H9 (cell line): ENCODE measurements around the gene GPR146. TPM values are rescaled to one million over a fixed set of nuclear protein-coding genes. Genes with fewer than 3 reads are reported as not detected.
A peak's percentile ranks its signal among the peaks of the same experiment; 100 is the strongest.

Experiments
- DNase-seq: peaks from one replicate; pipeline ENCODE4 v3.0.0-alpha.2; 2017
- H2AFZ ChIP-seq: one replicate; pipeline ENCODE4 v1.6.1; 2013; ENCODE audit warnings: mild to moderate bottlenecking, low read length, control low read depth, moderate library complexity
- H2AK5ac ChIP-seq: 2 replicates; pipeline ENCODE4 v1.6.1; 2013; ENCODE audit warnings: low read length, control low read depth, mixed read lengths; ENCODE audit not compliant: insufficient read length
- H2BK120ac ChIP-seq: one replicate; pipeline ENCODE4 v1.6.1; 2013; ENCODE audit warnings: low read depth, mild to moderate bottlenecking, low read length, control low read depth, inconsistent platforms; ENCODE audit not compliant: poor library complexity, severe bottlenecking
- H2BK12ac ChIP-seq: 2 replicates; pipeline ENCODE4 v1.6.1; 2013; ENCODE audit warnings: low read length, control low read depth, mixed read lengths, low read depth; ENCODE audit not compliant: insufficient read length
- H2BK15ac ChIP-seq: 2 replicates; pipeline ENCODE4 v1.6.1; 2013; ENCODE audit warnings: low read depth, low read length, control low read depth
- H2BK20ac ChIP-seq: one replicate; pipeline ENCODE4 v1.6.1; 2013; ENCODE audit warnings: low read depth, mild to moderate bottlenecking, low read length, control low read depth, inconsistent platforms; ENCODE audit not compliant: poor library complexity, severe bottlenecking
- H2BK5ac ChIP-seq: 2 replicates; pipeline ENCODE4 v1.6.1; 2013; ENCODE audit warnings: low read length, control low read depth, mixed read lengths; ENCODE audit not compliant: insufficient read length
- H3K14ac ChIP-seq: 2 replicates; pipeline ENCODE4 v1.6.1; 2013; ENCODE audit warnings: low read length, control low read depth; ENCODE audit not compliant: insufficient read depth
- H3K18ac ChIP-seq: 2 replicates; pipeline ENCODE4 v1.6.1; 2013; ENCODE audit warnings: low read depth, mild to moderate bottlenecking, mixed read lengths, low read length, control low read depth; ENCODE audit not compliant: insufficient read length
- H3K23ac ChIP-seq: 2 replicates; pipeline ENCODE4 v1.6.1; 2013; ENCODE audit warnings: low read length, control low read depth, mixed read lengths, low read depth; ENCODE audit not compliant: insufficient read length
- H3K23me2 ChIP-seq: 2 replicates; pipeline ENCODE4 v1.6.1; 2013; ENCODE audit warnings: low read depth, mild to moderate bottlenecking, mixed read lengths, low read length, control low read depth; ENCODE audit not compliant: insufficient read length, poor library complexity, severe bottlenecking
- H3K27ac ChIP-seq: 2 replicates; pipeline ENCODE4 v1.5.1; 2013; ENCODE audit warnings: low read length, control low read depth, mixed read lengths, low read depth; ENCODE audit not compliant: insufficient read length
- H3K27me3 ChIP-seq: 2 replicates; pipeline ENCODE4 v1.6.1; 2013; ENCODE audit warnings: low read length, control low read depth, inconsistent platforms; ENCODE audit not compliant: insufficient read depth
- H3K4ac ChIP-seq: 2 replicates; pipeline ENCODE4 v1.6.1; 2013; ENCODE audit warnings: low read depth, mild to moderate bottlenecking, control low read depth, inconsistent platforms, low read length, moderate library complexity
- H3K4me1 ChIP-seq: 2 replicates; pipeline ENCODE4 v1.6.1; 2013; ENCODE audit warnings: low read length, control low read depth, inconsistent platforms; ENCODE audit not compliant: insufficient read depth
- H3K4me2 ChIP-seq: 2 replicates; pipeline ENCODE4 v1.6.1; 2013; ENCODE audit warnings: low read length, control low read depth, mixed read lengths; ENCODE audit not compliant: insufficient read length, insufficient read depth
- H3K56ac ChIP-seq: 2 replicates; pipeline ENCODE4 v1.6.1; 2013; ENCODE audit warnings: low read depth, mild to moderate bottlenecking, mixed read lengths, low read length, control low read depth; ENCODE audit not compliant: insufficient read length
- H3K79me1 ChIP-seq: 2 replicates; pipeline ENCODE4 v1.6.1; 2013; ENCODE audit warnings: low read depth, mild to moderate bottlenecking, moderate library complexity, low read length, control low read depth, inconsistent platforms; ENCODE audit not compliant: insufficient read depth, poor library complexity, severe bottlenecking
- H3K79me2 ChIP-seq: 2 replicates; pipeline ENCODE4 v1.6.1; 2013; ENCODE audit warnings: low read length, control low read depth, inconsistent platforms; ENCODE audit not compliant: insufficient read depth
- H3K9ac ChIP-seq: 2 replicates; pipeline ENCODE4 v1.6.1; 2013; ENCODE audit warnings: low read length, control low read depth, mixed read lengths; ENCODE audit not compliant: insufficient read length; ENCODE audit errors: extremely low read depth
- H3K9me3 ChIP-seq: one replicate; pipeline ENCODE4 v1.6.1; 2013; ENCODE audit warnings: low read depth, low read length, inconsistent platforms; ENCODE audit not compliant: control insufficient read depth
- H3T11ph ChIP-seq: one replicate; pipeline ENCODE4 v1.6.1; 2013; ENCODE audit warnings: mild to moderate bottlenecking, low read length, control low read depth, inconsistent platforms
- H4K20me1 ChIP-seq: one replicate; pipeline ENCODE4 v1.6.1; 2013; ENCODE audit not compliant: control insufficient read depth, insufficient read length, insufficient read depth
- H4K5ac ChIP-seq: 2 replicates; pipeline ENCODE4 v1.6.1; 2013; ENCODE audit warnings: low read depth, mild to moderate bottlenecking, mixed read lengths, low read length, control low read depth; ENCODE audit not compliant: insufficient read length
- H4K8ac ChIP-seq: replicated peaks from 2 replicates; pipeline ENCODE4 v1.6.1; 2013; ENCODE audit warnings: low read length, control low read depth, mixed read lengths, low read depth; ENCODE audit not compliant: insufficient read length
- H4K91ac ChIP-seq: 2 replicates; pipeline ENCODE4 v1.6.1; 2013; ENCODE audit warnings: low read depth, mild to moderate bottlenecking, moderate library complexity, mixed read lengths, low read length, control low read depth; ENCODE audit not compliant: insufficient read length
- H3K27ac Mint-ChIP-seq, 3 experiments: 2 replicates in 2 of 3; 3 replicates in 1 of 3; pipeline ENCODE4 v1.8.0; 2020 to 2021; ENCODE audit warnings: mixed read lengths in 3 of 3, mild to moderate bottlenecking in 1 of 3, moderate library complexity in 1 of 3
- H3K27me3 Mint-ChIP-seq: 2 replicates; pipeline ENCODE4 v1.8.0; 2021; ENCODE audit warnings: low read depth, mild to moderate bottlenecking, moderate library complexity, mixed read lengths
- H3K36me3 Mint-ChIP-seq, 3 experiments: 2 replicates in 2 of 3; 3 replicates in 1 of 3; pipeline ENCODE4 v1.8.0; 2020 to 2021; ENCODE audit warnings: low read depth in 3 of 3, mixed read lengths in 3 of 3; ENCODE audit not compliant: insufficient read depth in 1 of 3
- H3K4me1 Mint-ChIP-seq, 2 experiments: 2 replicates each; pipeline ENCODE4 v1.8.0; 2020; ENCODE audit warnings: mixed read lengths in 2 of 2
- H3K4me3 Mint-ChIP-seq, 2 experiments: 2 replicates in 1 of 2; 3 replicates in 1 of 2; pipeline ENCODE4 v1.8.0; 2020 to 2021; ENCODE audit warnings: mild to moderate bottlenecking in 2 of 2, mixed read lengths in 2 of 2, moderate library complexity in 1 of 2
- H3K9me3 Mint-ChIP-seq, 2 experiments: 2 replicates in 1 of 2; 3 replicates in 1 of 2; pipeline ENCODE4 v1.8.0; 2020; ENCODE audit warnings: mild to moderate bottlenecking in 2 of 2, mixed read lengths in 2 of 2, moderate library complexity in 1 of 2
- WGBS: extraction: QIAGEN DNeasy Blood & Tissue Kit; methylation state at CpG from one replicate; pipeline ENCODE4 v1.1.7; 2013; ENCODE audit warnings: missing lambda C conversion rate, low lambda C conversion rate, mixed read lengths; ENCODE audit not compliant: insufficient read length; ENCODE audit errors: extremely low coverage; 5-methylcytosine and 5-hydroxymethylcytosine counted together
- total RNA-seq: library from RNA; stranded (reverse); gene quantifications from 2 replicates; pipeline ENCODE4 v1.2.1, GENCODE V29; 2021
- TF ChIP-seq, protein P1 (sequence below): fragments of 200-600 bp; sonication (generic); conservative IDR thresholded peaks from 3 replicates; pipeline ENCODE4 v1.8.0; 2021; ENCODE audit warnings: antibody characterized with exemption, mild to moderate bottlenecking

GPR146 gene
- total RNA-seq, 1 experiment from 2014 or later: 1.4 TPM

DNA sequence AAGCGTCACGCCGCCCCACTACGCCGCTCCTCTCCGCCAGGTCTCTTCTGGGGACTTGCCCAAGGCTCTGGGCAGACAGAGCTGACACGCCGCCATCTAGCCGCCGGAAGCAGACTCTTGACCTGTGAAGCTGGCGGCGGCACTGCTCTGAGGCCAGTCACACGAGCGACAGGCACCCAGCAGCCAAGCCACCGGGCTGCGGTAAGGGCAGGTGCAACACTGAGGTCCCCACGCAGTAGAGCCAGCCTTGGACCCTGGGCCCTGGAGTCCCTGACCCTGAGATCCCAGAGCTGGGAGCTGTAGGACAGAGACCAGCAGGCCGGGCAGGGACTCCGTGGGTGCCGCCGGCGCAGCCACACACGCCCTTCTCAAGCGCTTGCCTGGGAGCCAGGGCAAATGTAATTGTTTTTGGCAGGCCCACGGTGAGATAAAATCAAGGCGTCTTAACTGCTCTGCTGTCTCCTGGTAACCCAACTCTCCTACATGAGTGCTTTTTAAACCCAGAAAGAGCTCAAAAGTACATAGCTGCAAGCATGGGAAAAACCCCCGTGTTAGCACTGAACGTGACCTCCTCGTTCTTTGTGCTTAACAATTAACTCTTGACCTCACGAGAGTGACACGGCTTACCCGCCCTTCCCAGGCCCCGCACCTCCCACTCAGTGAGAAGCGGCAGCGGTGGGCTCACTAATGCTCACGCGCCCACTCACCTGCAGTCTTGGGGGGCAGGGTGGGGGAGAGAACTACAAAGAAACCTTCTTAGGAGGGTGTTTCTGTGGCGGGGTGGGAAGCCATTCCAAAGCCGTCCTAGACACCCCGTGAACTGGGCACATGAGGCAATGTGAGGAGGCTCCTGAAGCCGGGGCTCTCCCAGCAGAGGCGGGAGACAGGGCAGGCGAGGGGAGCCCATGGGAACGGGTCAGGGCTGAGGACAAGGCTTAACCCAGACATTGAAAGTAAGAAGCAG lies 52.1 kb downstream of the GPR146 start:
- Histone ChIP-seq H2AK5ac (no peak overlapping the region), H2BK12ac (no peak overlapping the region), H3K23ac (no peak overlapping the region), H3K56ac (no peak overlapping the region), H3T11ph (no peak overlapping the region), H3K4ac (no peak overlapping the region), H2BK15ac (no peak overlapping the region), H3K79me2 (peaks cover 3% of the 10 kb centered on the region; the same call in 1 of the 2 replicates), H2AFZ (no peak overlapping the region), H2BK20ac (no peak overlapping the region), H4K91ac (peak overlapping the region; percentile 18), H4K5ac (no peak overlapping the region), H3K23me2 (no peaks in the 10 kb centered on the region), H3K18ac (no peak overlapping the region), H2BK120ac (no peak overlapping the region), H2BK5ac (no peak overlapping the region), H3K4me1 (no peaks in the 10 kb centered on the region), H4K20me1 (peaks cover 9% of the 10 kb centered on the region), H3K27ac (no peak overlapping the region), H3K79me1 (peaks cover 7% of the 10 kb centered on the region), H3K9me3 (no peaks in the 10 kb centered on the region), H4K8ac (no peak overlapping the region), H3K14ac (no peak overlapping the region), H3K9ac (no peak overlapping the region), H3K4me2 (no peak overlapping the region), H3K27me3 (no peaks in the 10 kb centered on the region)
- H3K9me3 Mint-ChIP-seq: no peaks in the 10 kb centered on the region
- no peaks in the 10 kb centered on the region; the same call in 1 of the 2 replicates for H3K27me3 Mint-ChIP-seq
- H3K4me1 Mint-ChIP-seq: no peaks in the 10 kb centered on the region
- no peak overlapping the region for H3K4me3 Mint-ChIP-seq
- peak overlapping the region in 2 of 3 experiments; percentile 41 to 75; a peak in 4 of 7 replicates for H3K27ac Mint-ChIP-seq
- TF ChIP-seq, protein P1, sequence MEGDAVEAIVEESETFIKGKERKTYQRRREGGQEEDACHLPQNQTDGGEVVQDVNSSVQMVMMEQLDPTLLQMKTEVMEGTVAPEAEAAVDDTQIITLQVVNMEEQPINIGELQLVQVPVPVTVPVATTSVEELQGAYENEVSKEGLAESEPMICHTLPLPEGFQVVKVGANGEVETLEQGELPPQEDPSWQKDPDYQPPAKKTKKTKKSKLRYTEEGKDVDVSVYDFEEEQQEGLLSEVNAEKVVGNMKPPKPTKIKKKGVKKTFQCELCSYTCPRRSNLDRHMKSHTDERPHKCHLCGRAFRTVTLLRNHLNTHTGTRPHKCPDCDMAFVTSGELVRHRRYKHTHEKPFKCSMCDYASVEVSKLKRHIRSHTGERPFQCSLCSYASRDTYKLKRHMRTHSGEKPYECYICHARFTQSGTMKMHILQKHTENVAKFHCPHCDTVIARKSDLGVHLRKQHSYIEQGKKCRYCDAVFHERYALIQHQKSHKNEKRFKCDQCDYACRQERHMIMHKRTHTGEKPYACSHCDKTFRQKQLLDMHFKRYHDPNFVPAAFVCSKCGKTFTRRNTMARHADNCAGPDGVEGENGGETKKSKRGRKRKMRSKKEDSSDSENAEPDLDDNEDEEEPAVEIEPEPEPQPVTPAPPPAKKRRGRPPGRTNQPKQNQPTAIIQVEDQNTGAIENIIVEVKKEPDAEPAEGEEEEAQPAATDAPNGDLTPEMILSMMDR: no peak
- peaks cover 5 to 30% (median 19%) of the 10 kb centered on the region in 3 experiments; a peak in 6 of 7 replicates for H3K36me3 Mint-ChIP-seq
- WGBS: no CpG with 5 or more reads among the region's 44 CpGs
- DNase-seq: no peak
